ENCODE data around the gene NEK8.
A peak's percentile ranks its signal among the peaks of the same experiment; 100 is the strongest.
"Not testable (repeated sequence)": the region's sequence is repeated elsewhere in the genome, so short reads cannot be mapped to it uniquely, and the experiment has no call there.

The NEK8 gene

GRCh38 chr17:28710861-28711722, 17.5 kb upstream of the NEK8 start:
- DNase-seq (ENCODE audit: low read depth): peak; percentile 82

GRCh38 chr17:28711723-28712031, 16.9 kb upstream of the NEK8 start, which contains the start of gene PROCA1:
Gene PROCA1, minus strand, starts transcription at chr17:28711888. Its CDS starts 228 bp downstream, at chr17:28711660.
- DNase-seq (ENCODE audit: low read depth): no peak

- DNase-seq (ENCODE audit: low read depth): no peak
Measured at GRCh38 chr17:28712032-28712704, 16.4 kb upstream of the NEK8 start.

- no peak for DNase-seq (ENCODE audit: low read depth)
Measured at GRCh38 chr17:28712705-28713415, 15.7 kb upstream of the NEK8 start.

GRCh38 chr17:28714281-28714680, 14.3 kb upstream of the NEK8 start:
- no peak for DNase-seq (ENCODE audit: low read depth)

GRCh38 chr17:28715217-28715616, 13.4 kb upstream of the NEK8 start:
- DNase-seq (ENCODE audit: low read depth): no peak

- no peak for DNase-seq (ENCODE audit: low read depth)
Measured at GRCh38 chr17:28716740-28717577, 11.6 kb upstream of the NEK8 start.

GRCh38 chr17:28717578-28718332, 10.8 kb upstream of the NEK8 start, which contains the start of gene RAB34:
Gene RAB34, minus strand, starts transcription at chr17:28717868. Its CDS starts 602 bp downstream, at chr17:28717266.
- no peak for DNase-seq (ENCODE audit: low read depth)

GRCh38 chr17:28718333-28719020, 10.1 kb upstream of the NEK8 start:
- DNase-seq (ENCODE audit: low read depth): no peak

- DNase-seq (ENCODE audit: low read depth): no peak
Measured at GRCh38 chr17:28719021-28719433, 9.6 kb upstream of the NEK8 start.

- DNase-seq (ENCODE audit: low read depth): no peak
Measured at GRCh38 chr17:28720247-28720996, 8.2 kb upstream of the NEK8 start.

- DNase-seq (ENCODE audit: low read depth): not testable (repeated sequence)
Measured at GRCh38 chr17:28720997-28721329, 7.6 kb upstream of the NEK8 start.

GRCh38 chr17:28722417-28723158, 6.0 kb upstream of the NEK8 start:
- no peak for DNase-seq (ENCODE audit: low read depth)

- DNase-seq (ENCODE audit: low read depth): no peak
Measured at GRCh38 chr17:28723159-28723835, 5.3 kb upstream of the NEK8 start.

GRCh38 chr17:28723836-28724499, 4.6 kb upstream of the NEK8 start:
- not testable (repeated sequence) for DNase-seq (ENCODE audit: low read depth)

GRCh38 chr17:28724500-28725165, 4.0 kb upstream of the NEK8 start:
- no peak for DNase-seq (ENCODE audit: low read depth)

GRCh38 chr17:28725166-28725659, 3.4 kb upstream of the NEK8 start:
- DNase-seq (ENCODE audit: low read depth): no peak

Data from stimulated activated CD8-positive, alpha-beta memory T cell treated with anti-CD3 and anti-CD28 coated beads, Interleukin-7, amount 100 ng/mL, for 24 hours (primary cell).